ENCODE data around the gene C1orf35.
"Not testable (repeated sequence)": the region's sequence is repeated elsewhere in the genome, so short reads cannot be mapped to it uniquely, and the experiment has no call there.

The C1orf35 gene

DNA sequence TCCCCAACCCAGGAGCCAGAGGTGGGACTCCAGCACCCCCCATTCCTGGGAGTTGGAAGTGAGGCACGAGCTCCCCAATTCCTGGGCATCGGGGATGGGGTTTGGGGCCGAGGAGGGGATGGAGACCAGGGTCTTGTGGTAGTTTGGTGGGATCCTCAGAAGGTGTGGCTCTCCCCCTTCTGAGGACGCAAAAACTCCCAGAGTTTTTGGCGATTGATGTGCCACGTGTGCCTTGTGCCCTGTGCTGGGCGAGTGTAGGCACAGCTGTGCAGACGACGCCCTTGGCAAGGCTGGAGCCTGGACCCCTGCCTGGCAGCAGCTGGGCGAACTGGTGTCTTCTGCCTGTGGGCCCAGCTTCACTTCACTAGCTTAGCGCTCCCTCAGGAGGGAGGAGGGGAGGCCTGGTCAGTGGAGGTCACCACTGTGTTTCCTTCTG lies 39.6 kb upstream of the C1orf35 start:
- in situ Hi-C loops (cut with MboI; ENCODE audit: low sequenced_read_pairs) = no loop called here

DNA sequence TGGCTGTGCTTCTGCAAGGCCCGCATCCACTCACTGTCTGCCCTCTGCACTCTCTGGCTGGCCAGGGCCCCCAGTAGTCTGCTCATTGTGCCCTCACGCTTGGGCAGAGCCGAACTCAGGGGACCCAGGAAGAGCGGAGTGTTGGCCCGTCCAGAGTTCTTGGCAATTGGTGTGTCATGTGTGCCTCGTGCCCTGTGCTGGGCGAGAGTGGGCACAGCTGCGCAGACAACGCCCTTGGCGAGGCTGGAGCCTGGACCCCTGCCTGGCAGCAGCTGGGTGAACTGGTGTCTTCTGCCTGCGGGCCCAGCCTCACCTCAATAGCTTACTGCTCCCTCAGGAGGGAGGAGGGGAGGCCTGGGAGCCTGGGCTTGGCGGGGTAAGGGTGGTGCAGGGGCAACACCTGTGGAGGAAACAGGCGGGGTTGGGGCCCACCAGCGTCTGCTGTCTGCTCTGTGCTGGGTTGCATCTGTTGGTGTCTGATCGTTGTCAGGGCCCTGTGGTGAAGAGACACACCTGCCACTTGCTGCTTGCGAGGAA lies 39.1 kb upstream of the C1orf35 start:
- in situ Hi-C loops (cut with MboI; ENCODE audit: low sequenced_read_pairs) = no loop called here

DNA sequence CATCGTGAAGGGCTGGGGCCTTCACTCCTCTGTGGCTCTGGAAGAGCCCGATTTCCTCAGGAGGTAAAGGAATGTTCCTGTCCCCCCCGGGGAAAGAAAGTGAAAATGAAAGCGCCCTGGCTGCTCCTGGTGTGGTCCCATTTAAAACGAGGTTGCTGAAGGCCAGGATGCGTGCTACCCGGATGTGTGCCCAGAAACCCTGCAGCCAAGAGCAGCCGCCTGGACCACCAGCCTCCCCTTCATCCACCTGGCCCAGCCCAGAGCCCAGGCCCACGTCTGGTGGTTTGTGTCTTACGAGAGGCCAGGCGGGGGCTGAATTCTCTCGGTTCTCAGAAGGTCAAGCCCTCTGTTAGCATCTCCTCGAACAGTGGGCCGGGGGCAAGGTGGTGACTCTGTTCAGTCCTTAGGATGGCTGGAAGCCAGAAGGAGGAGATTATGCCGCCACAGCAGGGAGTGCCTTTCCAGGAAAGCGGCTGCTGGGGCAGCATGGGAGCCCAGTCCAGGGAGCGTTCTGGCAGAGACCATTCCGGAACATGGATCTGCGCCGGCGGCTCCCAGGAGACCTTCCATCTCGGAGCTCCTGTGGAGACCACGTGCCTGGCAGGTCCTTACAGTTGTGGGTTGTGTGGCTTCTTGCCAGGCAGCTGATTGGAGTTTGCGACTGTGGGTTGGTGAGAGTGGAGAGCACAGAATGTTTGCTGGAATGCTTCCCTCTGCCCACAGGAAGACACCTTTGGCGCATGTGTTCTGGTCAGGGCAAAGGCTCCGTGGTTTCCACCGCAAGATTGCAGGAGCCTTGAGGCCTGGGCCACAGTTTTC lies 38.3 kb upstream of the C1orf35 start:
- in situ Hi-C loops (cut with MboI; ENCODE audit: low sequenced_read_pairs) = no loop called here

DNA sequence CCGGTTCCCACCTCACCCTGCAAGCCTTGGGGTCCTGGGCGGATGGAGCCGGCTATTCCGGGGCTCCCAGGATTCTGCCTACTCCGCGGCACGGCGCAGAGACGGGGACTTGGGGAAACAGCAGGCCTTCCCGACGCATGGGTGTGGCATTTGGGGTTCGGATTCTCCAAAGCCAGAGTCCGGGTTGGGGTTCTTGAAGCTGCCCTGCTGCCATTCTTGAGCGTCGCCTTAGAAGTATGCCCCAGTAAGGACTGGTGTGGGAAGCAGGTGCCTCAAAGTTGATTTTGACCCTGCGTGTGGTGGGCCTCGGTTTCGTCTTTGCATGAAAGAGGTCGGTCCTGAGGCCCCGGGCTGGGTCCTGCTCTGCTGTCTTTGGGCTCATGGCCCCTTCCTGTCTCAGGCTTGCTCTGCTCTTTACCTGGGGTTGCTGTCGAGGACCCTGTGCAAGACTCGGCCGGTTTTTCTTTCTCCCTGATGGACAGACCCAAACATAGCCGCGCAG lies 37.6 kb upstream of the C1orf35 start:
- in situ Hi-C loops (cut with MboI; ENCODE audit: low sequenced_read_pairs) = no loop called here

DNA sequence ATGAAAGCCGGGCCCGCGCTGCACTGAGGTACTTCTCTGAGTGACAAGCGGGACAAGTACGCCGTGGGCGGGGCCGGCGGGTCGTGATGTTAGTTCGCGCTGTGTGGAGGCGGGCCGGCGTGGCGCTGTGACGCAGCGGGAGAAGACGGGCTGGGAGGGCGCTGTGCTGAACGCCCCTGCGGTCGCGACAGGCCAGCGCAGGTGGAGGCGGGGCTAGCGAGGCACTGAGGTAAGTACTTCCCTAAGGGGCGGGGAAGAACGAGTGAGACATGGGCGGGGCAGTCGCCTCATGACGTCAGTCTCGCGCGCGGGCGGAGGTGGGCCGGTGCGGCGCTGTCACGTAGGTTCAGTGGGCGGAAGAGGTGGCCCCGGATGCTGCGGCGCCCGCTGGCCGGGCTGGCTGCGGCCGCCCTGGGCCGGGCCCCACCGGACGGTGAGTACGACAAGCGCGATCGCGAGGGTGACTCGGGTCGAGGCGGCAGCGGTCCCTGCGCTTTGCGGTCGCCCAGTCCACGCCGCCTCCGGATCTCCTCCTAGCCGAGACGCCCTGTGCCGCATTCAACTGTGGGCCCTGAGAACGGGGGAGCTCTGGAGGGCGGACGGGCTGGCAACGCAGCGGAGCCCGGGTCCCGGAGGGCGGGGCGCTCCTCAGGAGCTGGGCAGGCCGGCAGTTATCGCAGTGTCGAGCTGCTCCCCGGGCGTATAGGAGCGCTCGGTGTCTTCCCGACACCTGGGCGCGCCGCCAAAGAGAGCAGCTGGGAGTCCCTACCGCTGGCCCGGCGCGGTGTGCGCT lies 37.0 kb upstream of the C1orf35 start, which contains the start of gene GUK1:
Gene GUK1 (plus strand): TSS at position 349 of the 793 bp plus-strand sequence. CDS start 24 bp downstream, at position 373.
- in situ Hi-C loops (cut with MboI; ENCODE audit: low sequenced_read_pairs) = no loop called here

GRCh38 chr1:228139406-228139930 lies 36.3 kb upstream of the C1orf35 start:
- in situ Hi-C loops (cut with MboI; ENCODE audit: low sequenced_read_pairs) = no loop called here

- in situ Hi-C loops (cut with MboI; ENCODE audit: low sequenced_read_pairs) = no loop called here
Measured at GRCh38 chr1:228136901-228137300, 33.8 kb upstream of the C1orf35 start.

GRCh38 chr1:228134591-228134990 lies 31.5 kb upstream of the C1orf35 start:
- in situ Hi-C loops (cut with MboI; ENCODE audit: low sequenced_read_pairs) = no loop called here

- in situ Hi-C loops (cut with MboI; ENCODE audit: low sequenced_read_pairs) = no loop called here
Measured at GRCh38 chr1:228131766-228132165, 28.6 kb upstream of the C1orf35 start.

- in situ Hi-C loops (cut with MboI; ENCODE audit: low sequenced_read_pairs) = no loop called here
Measured at GRCh38 chr1:228125185-228125584, 22.1 kb upstream of the C1orf35 start.

- in situ Hi-C loops (cut with MboI; ENCODE audit: low sequenced_read_pairs) = no loop called here
Measured at GRCh38 chr1:228123505-228123904, 20.4 kb upstream of the C1orf35 start.

DNA sequence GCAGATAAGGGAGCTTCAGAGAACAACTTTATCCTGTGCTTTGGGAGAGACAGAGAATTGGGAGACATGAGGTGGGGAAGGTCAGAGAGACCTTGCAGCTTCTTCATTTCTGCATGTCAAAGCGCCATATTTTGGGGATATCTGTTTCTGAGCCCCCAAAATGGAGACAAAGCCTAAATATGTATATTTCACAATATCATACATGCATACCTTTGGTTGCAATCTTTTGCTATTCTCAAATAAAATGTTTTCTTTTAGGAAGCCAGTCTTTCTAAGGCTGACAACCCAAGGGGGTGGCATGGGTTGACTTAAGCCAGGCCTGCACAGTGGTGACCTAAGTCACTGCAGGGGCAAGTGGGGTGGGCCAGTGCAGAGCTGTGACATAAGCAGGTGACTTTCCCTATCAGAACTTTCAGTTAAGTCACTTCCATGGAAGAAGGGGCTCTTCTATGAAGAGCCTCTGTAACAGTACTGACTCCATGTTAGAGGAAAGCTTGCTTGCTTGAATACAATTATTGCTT lies 19.9 kb upstream of the C1orf35 start:
- in situ Hi-C loops (cut with MboI; ENCODE audit: low sequenced_read_pairs) = no loop called here

DNA sequence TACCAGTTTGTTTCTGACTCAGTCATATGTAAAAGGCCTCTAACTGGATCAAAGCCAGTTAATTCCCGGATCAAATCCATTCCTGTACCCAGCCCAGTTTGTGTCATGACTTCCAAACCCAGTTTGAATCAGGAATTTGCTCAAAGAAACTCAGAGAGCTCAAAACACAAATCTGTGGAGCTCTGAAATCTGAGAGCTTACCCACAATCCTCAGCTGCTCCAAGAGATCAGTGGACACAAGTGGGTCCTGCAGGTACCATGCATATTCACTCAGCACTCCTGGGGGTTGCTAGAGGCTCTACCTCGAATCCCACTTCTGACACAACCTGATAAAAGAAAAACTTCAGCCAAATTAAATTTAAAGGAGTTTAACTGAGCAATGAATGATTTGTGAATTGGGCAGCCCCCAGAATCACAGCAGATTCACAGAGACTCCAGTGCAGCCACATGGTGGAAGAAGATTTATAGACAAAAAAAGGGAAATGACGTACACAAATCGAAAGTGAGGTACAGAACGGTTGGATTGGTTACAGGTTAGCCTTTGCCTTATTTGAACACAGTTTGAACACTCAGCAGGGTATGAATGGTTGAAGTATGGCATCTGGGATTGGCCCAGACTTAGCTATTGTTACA lies 17.8 kb upstream of the C1orf35 start:
- in situ Hi-C loops (cut with MboI; ENCODE audit: low sequenced_read_pairs) = no loop called here

DNA sequence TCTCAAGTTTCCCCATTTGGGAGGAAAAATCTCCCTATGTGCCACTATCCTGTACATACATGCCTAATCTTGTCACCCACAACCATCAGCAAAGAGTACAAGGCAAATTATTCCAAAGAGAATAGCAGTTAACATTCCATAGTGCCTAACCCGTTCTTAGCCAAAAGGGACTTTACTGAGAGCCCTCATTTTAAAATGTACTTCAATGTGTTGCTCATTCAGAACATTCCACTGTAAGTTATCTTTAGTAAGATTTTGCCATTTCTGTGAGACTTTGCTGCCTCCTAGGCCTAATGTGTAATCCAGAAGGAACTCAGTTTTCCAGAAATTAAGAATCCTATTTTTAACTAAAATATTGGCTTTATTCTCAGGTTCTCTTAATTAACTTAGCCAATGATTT lies 17.2 kb upstream of the C1orf35 start:
- in situ Hi-C loops (cut with MboI; ENCODE audit: low sequenced_read_pairs) = no loop called here

DNA sequence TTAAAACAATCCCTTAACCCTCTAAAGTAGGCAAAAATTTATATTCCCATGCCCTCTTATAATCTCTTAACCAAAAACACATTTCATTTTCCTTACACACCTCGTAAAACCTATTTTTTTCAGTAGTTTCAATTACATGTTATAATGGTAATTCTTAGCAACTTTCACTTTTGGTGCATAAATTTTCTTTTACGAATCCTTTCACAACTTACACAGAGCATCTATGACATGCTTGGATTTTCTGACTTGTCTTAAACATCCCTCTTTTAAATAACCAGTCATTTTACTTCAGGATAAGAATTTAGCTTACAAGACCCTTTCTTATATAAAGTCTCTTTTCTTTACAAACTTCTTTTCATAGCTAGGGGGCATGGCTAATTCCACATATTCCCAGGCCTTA lies 14.9 kb upstream of the C1orf35 start:
- in situ Hi-C loops (cut with MboI; ENCODE audit: low sequenced_read_pairs) = no loop called here

DNA sequence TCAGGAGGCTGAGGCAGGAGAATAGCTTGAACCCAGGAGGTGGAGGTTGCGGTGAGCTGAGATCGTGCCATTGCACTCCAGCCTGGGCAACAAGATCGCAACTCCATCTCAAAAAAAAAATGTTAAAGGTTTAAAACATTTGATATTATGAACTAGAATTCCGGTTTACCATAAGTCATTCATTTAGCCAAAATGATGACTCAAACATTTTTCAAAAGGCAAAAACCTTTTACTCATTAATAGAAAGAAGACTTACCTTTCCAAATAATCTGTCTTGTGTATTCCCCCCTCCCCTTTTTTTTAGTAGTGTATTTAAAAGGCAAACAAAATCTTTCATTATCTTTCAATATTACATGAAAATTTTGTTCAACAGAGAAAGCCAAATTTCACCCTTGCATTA lies 14.2 kb upstream of the C1orf35 start:
- in situ Hi-C loops (cut with MboI; ENCODE audit: low sequenced_read_pairs) = no loop called here

GRCh38 chr1:228114827-228115226 lies 11.7 kb upstream of the C1orf35 start:
- in situ Hi-C loops (cut with MboI; ENCODE audit: low sequenced_read_pairs) = no loop called here

- in situ Hi-C loops (cut with MboI; ENCODE audit: low sequenced_read_pairs) = no loop called here
Measured at GRCh38 chr1:228112617-228113016, 9.5 kb upstream of the C1orf35 start.

DNA sequence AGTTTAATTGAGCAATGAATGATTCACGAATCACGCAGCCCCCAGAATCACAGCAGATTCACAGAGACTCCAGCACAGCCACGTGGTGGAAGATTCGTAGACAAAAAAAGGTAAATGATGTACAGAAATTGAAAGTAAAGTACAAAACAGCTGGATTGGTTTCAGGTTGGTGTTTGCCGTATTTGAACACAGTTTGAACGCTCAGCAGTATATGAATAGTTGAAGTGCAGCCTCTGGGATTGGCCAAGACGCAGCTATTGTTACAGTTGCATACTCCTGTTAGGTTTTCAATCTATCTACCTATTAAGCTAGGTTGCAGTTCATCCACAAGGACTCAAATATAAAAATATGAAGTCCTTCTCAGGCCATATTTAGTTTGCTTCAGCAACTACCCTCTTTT lies 9.0 kb upstream of the C1orf35 start:
- in situ Hi-C loops (cut with MboI; ENCODE audit: low sequenced_read_pairs) = no loop called here

GRCh38 chr1:228111315-228111714 lies 8.2 kb upstream of the C1orf35 start:
- in situ Hi-C loops (cut with MboI; ENCODE audit: low sequenced_read_pairs) = not testable (repeated sequence)

DNA sequence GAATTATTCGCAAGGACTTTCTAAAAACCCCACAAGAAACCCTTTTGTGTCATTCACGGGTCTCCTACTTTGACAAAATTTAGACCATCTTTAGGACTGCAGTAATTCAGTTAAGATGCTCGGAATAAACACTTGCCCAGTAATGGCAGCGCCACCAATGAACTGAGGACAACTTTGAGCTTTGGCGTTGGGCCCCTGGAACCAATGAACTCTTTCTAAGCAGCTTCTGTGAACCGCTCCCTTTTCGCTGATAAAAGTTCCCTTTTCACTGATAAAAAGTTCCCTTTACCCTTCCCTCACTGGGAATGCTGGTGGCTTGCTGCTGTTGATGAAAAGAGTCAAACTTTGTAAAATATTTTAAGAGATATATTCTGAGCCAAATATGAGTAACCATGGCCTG lies 7.4 kb upstream of the C1orf35 start:
- in situ Hi-C loops (cut with MboI; ENCODE audit: low sequenced_read_pairs) = no loop called here

Measured in HL-60/S4 (cell line).